Sigmoid colon (tissue), 7 donors: ENCODE measurements around the gene SUPT3H. TPM values are rescaled to one million over a fixed set of nuclear protein-coding genes. Genes with fewer than 3 reads are reported as not detected.

Experiments used
- DNase-seq: peaks from one replicate; pipeline ENCODE4 v3.0.0-alpha.2; 2019
- H3K27ac ChIP-seq, 4 donors: fragments of 200-600 bp; sonication (generic); one replicate each; pipeline ENCODE4 v1.5.1; 2016 to 2019; ENCODE audit warnings: mild to moderate bottlenecking in 1 of 4
- H3K27me3 ChIP-seq, 3 donors: fragments of 200-600 bp; sonication (generic); one replicate each; pipeline ENCODE4 v1.5.1; 2019; ENCODE audit warnings: mild to moderate bottlenecking in 1 of 3
- H3K36me3 ChIP-seq, 4 donors: fragments of 200-600 bp; sonication (generic); one replicate each; pipeline ENCODE4 v1.5.1; 2016 to 2019
- H3K4me1 ChIP-seq, 4 donors: fragments of 200-600 bp; sonication (generic); one replicate each; pipeline ENCODE4 v1.5.1; 2017 to 2019
- H3K4me3 ChIP-seq, 4 donors: fragments of 200-600 bp; sonication (generic); one replicate each; pipeline ENCODE4 v1.5.1; 2017 to 2019; ENCODE audit warnings: mild to moderate bottlenecking in 2 of 4, moderate library complexity in 1 of 4
- H3K9me3 ChIP-seq, 4 donors: fragments of 200-600 bp in 3 of 4; sonication (generic) in 3 of 4; one replicate each; pipeline versions ENCODE4 v1.5.1 to v1.6.1; 2013 to 2019
- CTCF ChIP-seq, 4 experiments: fragments of 450-650 bp in 3 of 4; fragments of 200-600 bp in 1 of 4; IDR thresholded peaks; one replicate each; pipeline ENCODE4 v1.5.1; 2016 to 2019; ENCODE audit warnings: antibody characterized with exemption in 4 of 4, mild to moderate bottlenecking in 3 of 4, moderate library complexity in 2 of 4
- EP300 ChIP-seq, 4 donors: sonication (generic); formaldehyde crosslinking; IDR thresholded peaks; one replicate each; pipeline ENCODE4 v1.6.1; 2017; ENCODE audit warnings: antibody characterized with exemption in 4 of 4
- POLR2A ChIP-seq, 2 donors: fragments of 450-650 bp; IDR thresholded peaks; one replicate each; pipeline ENCODE4 v1.6.1; 2016; ENCODE audit warnings: antibody characterized with exemption in 2 of 2, mild to moderate bottlenecking in 2 of 2, moderate library complexity in 2 of 2
- POLR2AphosphoS5 ChIP-seq, 4 donors: sonication (generic); formaldehyde crosslinking; IDR thresholded peaks; one replicate each; pipeline ENCODE4 v1.6.1; 2017; ENCODE audit warnings: antibody characterized with exemption in 4 of 4
- WGBS, 2 donors: extraction: QIAGEN DNeasy Blood & Tissue Kit; methylation state at CpG; one replicate each; pipeline ENCODE4 v1.1.7; 2013; 5-methylcytosine and 5-hydroxymethylcytosine counted together
- intact Hi-C: fragments of 100-400 bp; cut with DNase I; formaldehyde crosslinking; loops from one replicate; pipeline ENCODE4 v1.15.1; 2023
- polyA plus RNA-seq, 3 donors: library from polyadenylated mRNA; stranded (reverse); fragments of 200-250 nt; gene quantifications; one replicate each; pipeline ENCODE4 v1.2.3, GENCODE V29; 2013
- total RNA-seq, 4 donors: library from RNA; depleted of rRNA; stranded (reverse); fragments of >200 nt; gene quantifications; one replicate each; pipeline ENCODE4 v1.1.0, GENCODE V29; 2016
- donor health status: healthy with polysubstance abuse.
- donor health status: Bipolar disorder and iron deficiency.
- donor health status: healthy.

The SUPT3H gene
- total and polyA plus RNA-seq, 7 donors: 1.6 to 18.2 (median 10.6) TPM

- TF ChIP-seq CTCF (IDR thresholded peaks at IDR 0.05): no peak
- Histone ChIP-seq H3K4me3 (no peak overlapping the region), H3K9me3 (no peaks in the 10 kb centered on the region), H3K4me1 (no peaks in the 10 kb centered on the region), H3K36me3 (peaks cover 0 to 15% (median 0%) of the 10 kb centered on the region in 4 donors), H3K27ac (no peak overlapping the region), H3K27me3 (no peaks in the 10 kb centered on the region)
- DNase-seq: no peak
- intact Hi-C loops: no loop called here
These were observed 365.0 kb downstream of the SUPT3H start for GRCh38 chr6:45012687-45013086.

- Histone ChIP-seq H3K4me3 (no peak overlapping the region), H3K27me3 (no peaks in the 10 kb centered on the region), H3K4me1 (no peaks in the 10 kb centered on the region), H3K9me3 (no peaks in the 10 kb centered on the region), H3K27ac (no peak overlapping the region), H3K36me3 (peaks cover 0 to 13% (median 0%) of the 10 kb centered on the region in 4 donors)
- intact Hi-C loops: no loop called here
- TF ChIP-seq EP300 (IDR thresholded peaks at IDR 0.05): no peak
- TF ChIP-seq POLR2A (IDR thresholded peaks at IDR 0.05): no peak
- TF ChIP-seq POLR2AphosphoS5 (IDR thresholded peaks at IDR 0.05): no peak
- TF ChIP-seq CTCF (IDR thresholded peaks at IDR 0.05): no peak
- WGBS, 2 donors: 82 to 91% methylated on average over 3 of the region's 3 CpGs
- DNase-seq: no peak
These were observed 368.2 kb downstream of the SUPT3H start for GRCh38 chr6:45009576-45009975.

GRCh38 chr6:45006893-45007292, 370.8 kb downstream of the SUPT3H start:
- H3K27ac ChIP-seq: no peak overlapping the region
- no peaks in the 10 kb centered on the region for H3K27me3 ChIP-seq
- H3K4me1 ChIP-seq: peaks cover 0 to 4% (median 0%) of the 10 kb centered on the region in 4 donors
- no peak overlapping the region for H3K4me3 ChIP-seq
- WGBS, 2 donors: 81 to 96% methylated on average over 3 of the region's 3 CpGs
- intact Hi-C loops: no loop called here
- no peaks in the 10 kb centered on the region for H3K36me3 ChIP-seq
- no peaks in the 10 kb centered on the region for H3K9me3 ChIP-seq
- TF ChIP-seq EP300 (IDR thresholded peaks at IDR 0.05) (no peak), CTCF (IDR thresholded peaks at IDR 0.05) (no peak), POLR2AphosphoS5 (IDR thresholded peaks at IDR 0.05) (no peak), POLR2A (IDR thresholded peaks at IDR 0.05) (no peak)
- DNase-seq: no peak

GRCh38 chr6:45003961-45004360, 373.8 kb downstream of the SUPT3H start:
- intact Hi-C loops: no loop called here
- 33 to 42% methylated on average over 2 of the region's 2 CpGs for WGBS, 2 donors
- no peaks in the 10 kb centered on the region for H3K9me3 ChIP-seq
- no peak overlapping the region for H3K4me3 ChIP-seq
- H3K36me3 ChIP-seq: no peaks in the 10 kb centered on the region
- H3K27me3 ChIP-seq: no peaks in the 10 kb centered on the region
- no peak for TF ChIP-seq EP300 (IDR thresholded peaks at IDR 0.05)
- no peak for TF ChIP-seq POLR2AphosphoS5 (IDR thresholded peaks at IDR 0.05)
- no peak for TF ChIP-seq CTCF (IDR thresholded peaks at IDR 0.05)
- DNase-seq: no peak
- peaks cover 0 to 4% (median 0%) of the 10 kb centered on the region in 4 donors for H3K4me1 ChIP-seq
- H3K27ac ChIP-seq: no peak overlapping the region

GRCh38 chr6:45003387-45003786, 374.3 kb downstream of the SUPT3H start:
- peaks cover 0 to 4% (median 0%) of the 10 kb centered on the region in 4 donors for H3K4me1 ChIP-seq
- no peaks in the 10 kb centered on the region for H3K36me3 ChIP-seq
- no peak overlapping the region for H3K4me3 ChIP-seq
- H3K9me3 ChIP-seq: no peaks in the 10 kb centered on the region
- DNase-seq: no peak
- TF ChIP-seq CTCF (IDR thresholded peaks at IDR 0.05) (no peak), POLR2AphosphoS5 (IDR thresholded peaks at IDR 0.05) (no peak), POLR2A (IDR thresholded peaks at IDR 0.05) (no peak), EP300 (IDR thresholded peaks at IDR 0.05) (no peak)
- 78% methylated on average over 4 of the region's 4 CpGs for WGBS, 2 donors
- no peak overlapping the region for H3K27ac ChIP-seq
- intact Hi-C loops: no loop called here
- H3K27me3 ChIP-seq: no peaks in the 10 kb centered on the region
